HG03175 (cell line): ENCODE results near the gene TTC16.

Experiments
- ATAC-seq: cut with Tn5 transposase; IDR thresholded peaks from one replicate; pipeline ENCODE4 v1.9.1; 2021; ENCODE audit warnings: mild to moderate bottlenecking, moderate library complexity; ENCODE audit not compliant: unreplicated experiment

The TTC16 gene

DNA sequence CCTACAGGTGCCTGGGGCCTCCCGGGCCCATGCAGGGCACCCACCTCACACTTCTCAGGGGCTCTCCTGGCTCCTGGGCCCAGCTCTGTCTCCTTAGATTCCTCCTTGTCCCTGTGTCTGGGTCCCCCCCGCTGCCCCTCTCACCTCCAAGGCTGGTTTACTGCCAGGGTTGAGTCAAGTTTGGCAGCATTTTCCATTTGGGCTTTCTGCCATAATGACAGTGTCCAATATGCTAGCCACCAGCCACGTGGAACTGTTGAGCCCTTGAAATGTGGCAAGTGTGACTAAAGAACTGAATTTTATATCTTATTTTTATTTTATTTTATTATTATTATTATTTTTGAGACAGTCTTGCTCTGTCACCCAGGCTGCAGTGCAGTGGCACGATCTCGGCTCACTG lies 1.9 kb downstream of the TTC16 start:
- ATAC-seq, result no peak

DNA sequence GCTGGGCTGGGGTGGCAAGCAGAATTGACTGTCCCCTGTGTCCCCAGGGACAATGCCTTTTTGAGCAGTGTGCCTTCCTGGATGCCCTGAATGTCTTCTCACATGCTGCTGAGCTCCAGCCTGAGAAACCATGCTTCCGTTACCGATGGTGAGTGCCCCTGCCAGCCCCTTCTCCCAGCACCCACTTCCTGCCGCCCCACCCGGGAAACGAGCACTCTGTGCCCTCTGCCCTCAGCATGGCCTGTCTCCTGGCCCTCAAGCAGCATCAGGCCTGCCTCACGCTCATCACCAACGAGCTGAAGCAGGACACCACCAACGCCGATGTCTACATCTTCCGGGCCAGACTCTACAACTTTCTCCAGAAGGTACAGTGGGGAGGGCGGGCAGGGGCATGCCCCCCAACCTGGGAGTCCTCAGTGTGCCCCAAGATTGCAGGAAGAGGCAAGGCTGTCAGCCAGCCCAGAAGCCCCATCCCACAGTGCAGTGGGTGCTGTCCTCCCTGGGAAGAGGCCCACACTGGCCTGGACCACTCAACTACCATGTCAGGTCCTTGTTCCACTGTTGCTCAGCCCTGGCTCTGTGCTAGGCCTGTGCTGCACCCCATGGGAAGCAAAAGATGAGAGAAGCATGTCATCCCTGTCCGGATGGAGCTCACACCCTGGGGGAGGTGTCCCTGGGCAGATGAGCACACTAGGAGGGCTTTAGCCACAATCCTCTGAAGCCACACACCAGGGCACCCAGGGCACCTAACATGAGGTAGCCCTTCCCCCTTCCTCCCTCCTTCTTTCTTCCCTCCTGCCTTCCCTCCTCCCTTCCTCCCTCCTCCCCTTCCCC lies 4.4 kb downstream of the TTC16 start:
- ATAC-seq, result no peak

DNA sequence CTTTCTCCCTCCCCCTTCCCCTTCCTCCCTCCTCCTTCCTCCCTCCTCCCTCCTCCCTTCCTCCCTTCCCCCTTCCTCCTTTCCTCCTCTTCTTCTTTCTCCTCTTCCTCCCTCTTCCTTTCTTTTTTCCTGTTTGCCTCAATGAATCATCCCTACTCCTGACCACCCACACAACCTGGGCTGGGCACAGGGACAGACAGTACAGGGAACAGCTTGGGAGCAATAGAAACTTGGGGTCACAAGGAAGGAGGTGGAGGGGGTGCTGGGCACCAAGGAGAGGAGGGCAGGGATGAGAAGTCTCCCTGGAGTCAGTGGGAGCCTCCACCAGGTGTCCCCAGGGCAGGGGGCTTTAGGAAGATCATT lies 5.0 kb downstream of the TTC16 start:
- ATAC-seq, result no peak

DNA sequence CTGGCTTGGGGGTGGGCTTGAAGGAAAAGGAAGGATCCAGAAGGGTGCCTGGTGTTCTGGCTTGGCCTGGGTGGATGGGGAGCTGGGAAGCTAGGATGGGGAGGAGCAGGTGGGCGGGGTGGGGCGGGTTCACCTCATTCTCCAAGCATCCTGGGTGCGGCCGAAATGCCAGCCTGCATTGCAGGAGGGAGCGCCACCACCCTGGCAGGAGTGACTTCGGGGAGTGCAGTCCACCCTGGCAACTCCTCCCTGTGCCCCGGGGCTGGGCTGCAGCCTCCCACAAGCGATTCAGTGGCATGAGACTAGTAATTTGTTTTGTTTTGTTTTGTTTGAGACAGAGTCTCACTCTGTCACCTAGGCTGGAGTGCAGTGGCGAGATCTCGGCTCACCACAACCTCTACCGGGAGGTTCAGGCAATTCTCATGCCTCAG lies 5.5 kb downstream of the TTC16 start:
- ATAC-seq, result no peak

DNA sequence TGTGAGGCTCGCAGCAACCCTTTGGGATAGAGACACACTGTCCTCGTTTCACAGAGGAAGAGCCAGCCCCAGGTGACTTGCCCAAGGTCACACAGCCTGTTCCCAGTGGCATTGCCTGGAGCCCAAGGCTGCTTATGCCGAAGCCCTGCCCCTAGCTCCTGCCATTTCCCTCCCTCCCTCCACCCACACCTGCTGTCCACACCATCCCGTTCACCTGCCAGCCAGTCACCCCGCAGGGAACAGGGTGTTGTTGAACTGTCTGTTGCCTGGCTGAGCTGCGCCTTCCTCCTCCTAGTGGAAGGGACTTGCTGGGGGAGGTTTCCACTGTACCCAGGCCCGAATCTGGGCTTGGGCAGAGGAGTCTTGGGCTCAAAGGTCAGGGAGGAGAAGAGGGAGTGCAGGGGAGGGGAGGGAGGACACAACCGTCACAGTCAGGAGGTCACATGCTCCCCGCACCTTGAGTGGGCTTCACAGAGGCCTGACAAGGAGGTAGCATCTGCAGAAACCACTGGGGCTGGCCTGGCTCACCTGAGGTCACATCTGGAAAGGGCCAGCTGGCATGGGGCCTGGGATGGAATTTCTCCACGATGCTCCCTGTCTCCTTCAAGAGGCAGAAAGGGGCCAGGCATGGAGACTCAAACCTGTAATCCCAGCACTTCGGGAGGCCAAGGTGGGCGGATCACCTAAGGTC lies 6.3 kb downstream of the TTC16 start:
- ATAC-seq, result no peak

DNA sequence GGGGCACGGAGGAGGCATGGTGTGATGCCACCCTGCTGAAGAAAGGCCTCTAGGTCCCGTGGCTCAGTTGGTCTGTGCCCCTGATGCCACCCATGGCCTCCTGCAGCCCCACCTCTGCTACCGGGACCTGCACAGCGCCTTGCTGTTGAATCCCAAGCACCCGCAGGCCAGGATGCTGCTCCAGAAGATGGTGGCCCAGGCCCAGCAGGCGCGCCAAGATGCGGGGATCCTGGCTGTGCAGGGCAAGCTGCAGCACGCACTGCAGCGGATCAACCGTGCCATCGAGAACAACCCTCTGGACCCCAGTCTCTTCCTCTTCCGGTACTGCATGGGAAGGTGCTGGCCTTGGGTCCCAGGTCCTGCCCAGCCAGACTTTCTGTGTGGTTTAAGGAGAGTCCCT lies 7.1 kb downstream of the TTC16 start:
- ATAC-seq, result no peak

DNA sequence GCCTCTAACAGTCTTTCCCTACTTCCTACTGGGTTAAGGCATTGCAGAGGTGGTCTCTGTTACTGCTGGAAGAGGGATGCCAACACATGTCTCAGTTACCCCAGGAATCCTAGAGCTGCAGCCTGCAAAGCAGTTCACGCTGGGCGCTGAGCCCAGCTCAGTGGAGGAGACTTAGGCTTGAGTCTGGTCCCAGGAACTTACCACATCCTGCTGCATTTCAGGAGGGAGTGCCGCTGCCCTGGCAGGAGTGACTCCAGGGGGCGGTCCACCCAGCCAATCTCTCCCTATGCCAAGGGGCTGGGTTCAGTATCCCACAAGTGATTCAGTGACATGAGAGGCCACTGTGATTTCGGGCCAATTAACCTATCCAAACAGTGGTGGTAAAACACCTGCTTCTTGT lies 7.6 kb downstream of the TTC16 start:
- no peak for ATAC-seq

DNA sequence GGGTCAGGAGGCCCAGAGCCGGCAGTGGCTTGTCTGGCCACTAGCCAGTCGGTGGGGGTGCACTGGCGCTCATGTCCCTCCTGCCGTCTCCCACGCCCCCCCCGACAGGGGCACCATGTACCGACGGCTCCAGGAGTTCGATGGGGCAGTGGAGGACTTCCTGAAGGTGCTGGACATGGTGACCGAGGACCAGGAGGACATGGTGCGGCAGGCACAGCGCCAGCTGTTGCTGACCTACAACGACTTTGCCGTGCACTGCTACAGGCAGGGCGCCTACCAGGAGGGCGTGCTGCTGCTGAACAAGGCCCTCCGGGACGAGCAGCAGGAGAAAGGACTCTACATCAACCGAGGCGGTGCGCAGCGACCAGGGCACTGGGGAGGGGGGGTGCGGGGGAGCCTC lies 8.1 kb downstream of the TTC16 start:
- no peak for ATAC-seq

DNA sequence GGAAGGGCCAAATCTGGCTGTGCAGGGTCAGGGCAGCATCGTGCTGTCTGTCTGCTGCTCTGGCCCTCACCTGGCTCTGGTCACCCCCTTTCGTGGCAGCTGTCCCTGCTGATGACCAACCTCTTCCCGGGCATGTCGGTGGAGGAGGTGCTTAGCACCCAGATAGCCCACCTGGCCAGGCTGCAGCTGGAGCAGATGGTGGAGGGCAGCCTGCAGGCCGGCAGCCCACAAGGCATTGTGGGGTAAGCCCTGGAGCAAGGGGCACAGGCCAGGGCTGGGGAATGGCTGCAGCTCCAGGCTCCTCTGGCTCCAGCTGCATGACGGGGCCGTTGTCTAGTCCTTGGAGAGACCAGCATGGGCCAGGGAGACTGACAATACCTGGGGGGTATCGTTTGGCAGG lies 11.0 kb downstream of the TTC16 start:
- no peak for ATAC-seq

DNA sequence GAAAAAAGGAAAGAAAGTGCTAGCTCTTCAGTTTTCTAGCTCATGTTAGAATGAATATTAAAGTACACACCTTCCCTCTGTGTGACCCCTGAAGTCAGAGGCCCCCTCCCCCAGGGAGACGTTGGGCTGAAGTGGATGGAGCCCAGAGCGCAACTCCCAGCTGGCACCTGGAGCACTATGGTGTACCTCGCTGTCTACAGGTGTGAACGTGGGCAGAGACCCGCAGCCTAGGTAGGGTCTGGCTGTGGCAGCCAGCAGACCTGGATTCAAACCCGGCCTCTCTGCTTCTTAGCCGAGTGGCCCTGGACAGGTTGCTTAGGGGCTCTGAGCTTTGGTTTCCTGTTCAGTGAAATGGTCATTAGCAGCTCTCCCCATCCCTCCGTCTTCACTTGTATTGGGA lies 12.9 kb downstream of the TTC16 start:
- no peak for ATAC-seq

DNA sequence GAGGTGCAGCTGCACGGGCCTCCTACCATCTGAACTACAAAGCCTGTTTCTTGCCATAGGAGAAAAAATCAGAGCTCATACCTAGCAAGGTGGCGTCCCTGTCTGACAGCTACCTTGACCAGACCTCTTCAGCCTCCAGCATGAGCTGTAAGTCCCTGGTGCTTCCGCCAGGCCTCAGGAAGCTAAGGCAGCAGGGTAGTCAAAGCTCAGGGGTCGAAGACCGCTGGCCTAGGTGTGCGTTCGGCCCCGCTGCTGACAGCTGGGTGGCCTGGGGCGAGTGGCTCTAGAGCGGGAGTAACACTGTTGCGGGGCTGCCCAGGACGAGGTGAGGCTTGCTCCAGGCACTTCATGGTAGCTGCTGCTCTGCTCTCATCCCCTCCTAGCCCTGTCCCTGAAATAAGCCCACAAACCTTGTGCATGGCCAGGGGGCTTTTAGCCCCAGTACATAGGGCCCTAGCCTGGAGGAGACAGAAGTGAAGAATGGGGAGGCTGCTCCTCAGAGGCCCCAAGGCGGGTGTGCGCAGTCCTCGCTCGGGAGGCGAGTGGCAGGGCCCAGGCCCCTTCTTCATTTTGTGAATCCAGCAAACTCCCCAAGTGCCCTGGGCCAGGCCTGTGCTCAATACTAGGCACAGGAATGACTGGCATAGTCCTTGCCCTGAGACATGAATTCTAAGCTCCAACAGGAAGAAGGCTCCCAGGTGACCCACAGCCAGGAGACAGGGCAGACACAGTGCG lies 13.8 kb downstream of the TTC16 start:
- no peak for ATAC-seq

DNA sequence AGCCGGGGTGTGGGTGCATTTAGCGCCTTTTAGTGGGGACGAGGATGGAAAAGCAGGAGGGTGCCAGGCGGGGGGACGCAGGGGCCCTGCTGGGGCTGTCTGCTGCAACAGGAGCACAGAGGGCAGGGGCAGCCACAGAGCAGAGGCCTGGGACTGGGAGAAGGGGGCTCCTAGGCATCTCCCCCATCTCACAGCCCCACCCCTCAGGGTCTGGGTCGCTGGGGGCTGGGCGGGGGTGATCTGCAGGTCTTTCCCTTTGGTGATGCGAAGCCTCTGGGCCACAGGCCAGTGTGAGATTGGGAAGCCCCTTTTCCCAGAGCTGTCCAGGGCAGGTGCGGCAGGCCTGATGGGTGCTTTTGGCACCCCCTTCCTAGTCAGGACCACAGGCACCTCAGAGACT lies 14.4 kb downstream of the TTC16 start:
- no peak for ATAC-seq

DNA sequence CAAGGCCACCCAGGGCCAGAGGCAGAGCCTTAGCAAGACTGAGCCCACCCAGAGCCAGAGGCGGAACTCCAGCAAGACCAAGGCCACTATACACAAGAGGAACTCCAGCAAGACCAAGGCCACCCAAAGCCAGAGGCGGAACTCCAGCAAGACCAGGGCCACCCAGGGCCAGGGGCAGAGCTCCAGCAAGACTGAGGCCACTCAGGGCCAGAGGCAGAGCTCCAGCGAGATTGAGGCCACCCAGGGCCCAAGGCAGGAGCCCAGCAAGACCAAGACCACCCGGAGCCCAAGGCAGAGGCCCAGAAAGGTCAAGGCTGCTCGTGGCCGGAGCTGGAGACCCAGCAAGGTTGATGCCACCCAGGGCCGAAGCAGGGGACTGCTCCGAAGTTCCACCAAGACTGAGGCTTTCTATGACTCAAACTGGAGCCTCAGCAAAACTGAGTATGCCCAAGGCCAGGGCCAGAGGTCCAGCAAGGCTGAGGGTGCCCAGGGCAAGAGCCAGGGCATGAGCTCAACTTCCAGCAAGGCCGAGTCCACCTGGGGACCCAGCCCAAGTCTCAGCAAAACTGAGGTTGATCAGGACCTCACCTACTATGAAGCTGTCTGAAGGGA lies 15.0 kb downstream of the TTC16 start:
- ATAC-seq, result no peak

DNA sequence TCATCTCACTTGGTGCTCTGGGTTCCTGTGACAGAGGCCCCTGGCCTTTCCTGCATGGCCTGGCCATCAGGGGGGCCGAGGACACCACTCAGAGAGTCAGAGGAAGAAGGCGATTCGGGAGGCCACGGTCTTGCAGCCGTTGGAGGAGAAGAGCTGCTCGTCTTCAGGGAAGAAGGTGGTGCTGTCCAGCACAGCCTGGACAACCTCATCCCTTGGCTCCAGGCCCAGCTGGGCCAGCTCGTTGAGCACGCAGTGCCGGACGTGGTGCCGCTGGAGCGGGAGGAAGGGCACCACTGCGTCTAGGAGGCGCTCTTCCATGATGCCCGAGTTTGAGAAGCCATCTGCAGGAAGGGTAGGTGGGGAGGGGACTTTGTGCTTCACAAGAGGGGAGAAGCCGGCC lies 16.1 kb downstream of the TTC16 start:
- no peak for ATAC-seq

DNA sequence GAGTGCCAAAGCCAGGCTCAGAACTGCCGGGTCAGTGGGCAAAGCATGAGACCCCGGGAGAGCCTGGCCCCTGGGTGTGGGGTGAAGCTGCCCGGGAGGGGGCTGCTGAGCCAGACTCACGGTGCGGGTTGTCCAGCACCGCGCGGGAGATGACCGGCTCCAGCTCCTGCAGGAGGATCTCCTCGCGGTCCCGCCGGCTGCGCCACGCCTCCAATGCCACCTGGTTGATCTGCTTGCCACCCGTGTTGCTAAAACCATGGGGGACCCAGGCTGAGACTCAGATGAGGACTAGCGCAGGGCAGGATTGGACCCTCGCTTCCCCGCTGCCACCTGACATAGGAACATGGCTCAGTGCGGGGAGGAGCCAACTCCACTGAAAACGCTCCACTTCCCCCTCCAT lies 16.6 kb downstream of the TTC16 start:
- ATAC-seq, result no peak

DNA sequence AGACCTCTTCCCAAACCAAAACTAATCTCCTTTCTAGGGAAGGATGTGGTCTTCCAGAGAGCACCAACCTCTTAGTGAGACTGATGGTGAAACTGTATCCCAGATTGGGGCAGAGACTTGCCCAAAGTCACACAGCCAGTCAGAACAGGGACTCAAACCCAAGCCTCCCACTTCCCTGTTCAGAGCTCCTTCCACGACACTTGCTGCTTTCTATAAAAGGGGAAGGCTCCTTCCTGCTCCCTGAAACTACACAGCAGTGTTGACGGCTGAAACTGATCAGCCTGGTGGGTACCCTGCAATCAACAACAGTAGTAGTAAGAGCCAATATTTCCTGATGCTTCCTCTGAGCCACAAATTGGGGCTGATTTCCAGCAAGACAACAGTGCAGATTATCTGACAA lies 17.7 kb downstream of the TTC16 start:
- ATAC-seq, result no peak

DNA sequence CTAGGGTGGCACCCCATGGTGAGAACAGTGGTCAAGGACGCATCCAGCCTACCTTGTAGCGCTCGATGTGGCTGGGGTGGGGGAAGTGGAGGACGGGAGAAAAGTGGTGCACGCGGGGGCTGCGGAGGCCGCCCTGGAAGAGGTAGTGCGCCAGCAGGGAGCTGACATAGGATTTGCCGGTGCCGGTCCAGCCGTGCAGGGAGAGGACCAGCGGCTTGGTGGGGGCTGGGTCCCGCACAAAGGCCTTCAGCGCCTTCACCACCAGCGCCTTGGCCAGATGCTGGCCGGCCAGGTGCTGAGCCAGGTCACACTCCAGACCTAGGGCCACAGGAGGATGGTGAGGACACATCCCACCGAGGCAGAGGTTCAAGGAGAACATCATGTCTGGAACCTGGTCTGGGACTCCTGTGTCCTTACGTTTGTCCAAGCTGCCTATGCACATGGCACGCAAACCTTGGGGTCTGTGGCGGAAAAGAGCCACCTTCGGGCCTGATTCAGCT lies 18.4 kb downstream of the TTC16 start:
- no peak for ATAC-seq

DNA sequence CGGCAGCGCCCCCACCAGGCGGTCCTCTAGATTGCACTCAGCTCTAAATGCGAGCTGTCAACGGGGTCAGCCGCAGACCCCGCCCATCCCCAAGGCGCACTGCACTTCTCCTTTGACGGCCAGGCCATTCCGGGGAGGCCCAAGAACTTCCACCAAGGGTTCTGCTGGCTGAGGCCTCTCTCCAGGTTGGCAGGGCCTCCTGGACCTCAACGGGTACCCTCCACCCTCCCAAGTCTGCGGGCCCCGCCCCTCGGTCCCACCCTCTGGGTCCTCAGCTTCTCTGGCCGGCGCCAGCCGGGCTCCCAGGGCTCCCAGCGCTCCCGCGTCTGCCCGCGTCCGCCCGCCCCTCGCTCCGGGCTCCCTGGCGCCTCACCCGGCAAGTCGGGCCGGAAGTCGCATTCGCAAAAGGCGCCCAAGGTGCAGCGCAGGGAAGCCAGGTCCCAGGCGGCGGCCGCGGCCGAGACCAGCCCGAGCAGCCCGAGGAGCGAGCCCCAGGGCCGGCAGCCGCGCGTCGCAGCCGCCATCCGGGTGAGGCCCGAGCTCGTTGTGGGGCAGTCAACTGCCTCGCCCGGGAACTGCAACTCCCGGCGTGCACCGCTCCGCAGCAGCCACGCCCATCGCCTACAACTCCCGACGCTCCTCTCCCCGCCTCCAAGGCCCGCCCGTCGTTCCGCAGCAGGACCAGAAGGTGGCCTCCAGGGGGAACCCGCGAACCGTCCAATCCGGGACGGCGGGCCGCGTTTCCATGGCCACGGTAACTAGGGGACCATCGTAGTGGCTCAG lies 19.1 kb downstream of the TTC16 start, which contains the start of gene TOR2A:
TSS of gene TOR2A (minus strand) at position 548 of the 783 bp plus-strand sequence. CDS start at position 524, 24 bp downstream.
- peak; percentile 88 for ATAC-seq

DNA sequence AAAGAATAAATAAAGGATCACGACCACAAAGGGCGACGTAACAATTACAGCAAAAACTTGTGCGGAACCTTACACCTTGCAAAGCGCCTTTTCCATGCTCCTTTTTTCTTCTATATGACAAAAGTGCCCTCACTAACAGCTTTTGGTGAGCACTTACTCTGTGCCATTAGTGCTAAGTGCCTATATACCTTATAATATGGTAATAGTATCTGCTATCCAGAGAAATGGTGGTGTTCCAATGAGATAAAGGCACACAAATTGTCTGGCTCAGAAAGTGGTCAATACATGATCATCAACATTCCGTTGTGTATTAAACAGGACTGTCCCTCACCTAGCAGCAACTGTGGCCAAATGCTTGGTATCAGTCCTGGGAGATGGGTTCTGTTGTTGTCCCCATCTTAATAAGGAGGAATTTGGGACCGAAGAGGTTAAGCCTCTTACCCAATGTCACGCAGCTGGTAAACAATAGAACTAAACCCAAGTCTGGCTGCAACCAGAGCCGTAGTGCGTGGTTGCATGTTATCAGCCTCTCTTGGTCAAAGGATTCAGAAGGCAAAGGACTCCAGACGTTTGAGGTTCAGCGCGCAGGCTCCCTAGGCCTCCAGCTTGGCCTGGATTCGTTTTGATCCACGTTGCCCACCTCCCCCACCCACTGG lies 19.8 kb downstream of the TTC16 start:
- no peak for ATAC-seq

DNA sequence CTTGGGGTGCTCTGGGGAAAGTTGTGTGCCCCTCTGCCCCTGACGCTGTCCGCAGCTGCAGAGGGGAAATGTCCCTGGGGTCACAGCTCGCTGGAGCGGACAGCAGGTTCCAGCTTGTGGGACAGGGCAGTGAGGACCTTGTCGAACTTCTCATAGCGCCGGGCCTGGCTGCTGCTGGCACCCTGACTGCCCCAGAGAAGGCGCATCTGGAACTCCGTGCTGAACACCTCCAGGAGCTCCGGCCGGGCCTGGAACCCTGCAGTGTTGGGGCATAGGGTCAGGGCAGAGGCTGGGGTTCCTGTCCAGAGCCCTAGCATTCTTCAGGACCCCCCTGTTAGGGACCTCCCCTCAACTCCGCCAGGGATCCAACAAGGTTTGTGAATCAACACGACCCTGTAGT lies 22.8 kb downstream of the TTC16 start:
- ATAC-seq, result no peak
